ENCODE measurements around the gene BTBD19.
"Not testable (repeated sequence)": the region's sequence is repeated elsewhere in the genome, so short reads cannot be mapped to it uniquely, and the experiment has no call there.

The BTBD19 gene

DNA sequence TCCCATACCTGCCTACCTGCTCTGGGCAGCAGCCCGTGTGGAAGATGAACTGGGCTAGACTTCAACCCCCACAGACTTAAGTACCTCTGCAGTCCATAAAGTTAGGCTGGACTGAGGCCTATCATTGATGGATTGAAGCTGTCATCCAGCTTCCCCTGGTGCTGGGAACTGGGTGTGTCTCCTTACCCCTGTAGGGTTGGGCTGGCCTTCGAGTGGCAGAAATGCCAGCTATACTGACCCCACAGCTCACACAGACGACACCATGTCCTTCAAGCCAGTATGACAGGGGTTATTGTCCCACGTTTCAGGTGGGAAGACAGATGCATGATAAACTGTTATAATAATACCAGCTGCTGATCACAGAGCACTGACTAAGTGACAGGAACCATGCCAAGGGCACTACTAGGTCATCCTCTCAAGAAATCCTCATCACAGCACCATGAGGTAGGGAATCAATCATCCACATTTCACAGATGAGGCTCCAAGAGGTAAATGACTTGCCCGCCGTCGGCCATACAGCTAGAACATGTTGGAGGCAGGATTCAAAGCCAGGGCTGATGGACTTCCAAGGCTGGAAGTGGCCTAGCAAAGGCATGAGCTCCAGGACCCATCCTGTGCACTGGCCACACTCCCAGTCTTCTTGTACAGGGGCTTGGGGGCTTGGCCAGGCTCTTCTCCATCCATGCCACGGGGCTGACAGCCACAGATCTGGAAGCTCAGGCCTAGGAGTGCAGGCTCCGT is 20.0 kb upstream of the BTBD19 start, which contains the start of gene BEST4:
Gene BEST4, minus strand, starts transcription at position 51 of the 741 bp plus-strand sequence. CDS start 465 bp downstream, outside the sequence.
- DNase-seq: no peak

DNA sequence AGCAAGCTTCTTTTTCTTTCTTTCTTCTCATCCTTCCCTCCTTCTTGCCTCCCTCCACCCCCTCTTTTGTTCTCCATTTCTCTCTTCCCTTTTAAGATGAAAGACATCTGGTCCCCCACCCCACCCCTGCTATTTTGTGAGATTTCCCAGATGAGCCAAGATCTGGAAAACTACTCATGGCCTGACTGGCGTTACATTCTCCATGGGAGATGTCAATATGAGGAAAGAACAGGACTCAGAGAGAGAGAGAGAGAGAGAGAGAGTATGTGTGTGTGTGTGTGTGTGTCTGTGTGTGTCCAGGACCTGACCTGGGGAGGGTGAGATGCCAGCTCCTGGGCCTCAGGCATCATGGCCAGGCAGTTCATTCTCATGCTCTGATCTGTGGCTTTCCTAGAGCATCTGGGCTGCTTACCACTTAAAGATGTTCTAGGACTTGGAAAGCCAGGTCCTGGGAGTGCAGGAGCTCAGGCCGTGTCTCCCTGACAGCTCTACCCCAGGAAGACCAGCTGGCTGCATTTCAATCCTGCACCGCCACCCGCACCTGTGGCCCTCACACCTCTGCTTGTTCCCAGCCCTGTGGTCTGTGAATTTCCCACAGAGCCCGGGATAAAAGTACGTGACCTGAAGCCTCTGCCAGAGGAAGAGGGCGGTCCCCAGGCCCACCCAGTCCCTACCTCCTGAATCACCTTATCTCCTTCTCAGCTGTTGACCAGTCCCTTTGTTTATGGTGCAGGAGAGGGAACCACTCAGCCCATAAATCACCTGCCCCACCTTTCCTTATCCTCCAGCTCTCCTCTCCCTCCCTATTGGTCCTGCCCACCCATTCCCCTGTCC is 17.1 kb upstream of the BTBD19 start:
- no peak for DNase-seq

DNA sequence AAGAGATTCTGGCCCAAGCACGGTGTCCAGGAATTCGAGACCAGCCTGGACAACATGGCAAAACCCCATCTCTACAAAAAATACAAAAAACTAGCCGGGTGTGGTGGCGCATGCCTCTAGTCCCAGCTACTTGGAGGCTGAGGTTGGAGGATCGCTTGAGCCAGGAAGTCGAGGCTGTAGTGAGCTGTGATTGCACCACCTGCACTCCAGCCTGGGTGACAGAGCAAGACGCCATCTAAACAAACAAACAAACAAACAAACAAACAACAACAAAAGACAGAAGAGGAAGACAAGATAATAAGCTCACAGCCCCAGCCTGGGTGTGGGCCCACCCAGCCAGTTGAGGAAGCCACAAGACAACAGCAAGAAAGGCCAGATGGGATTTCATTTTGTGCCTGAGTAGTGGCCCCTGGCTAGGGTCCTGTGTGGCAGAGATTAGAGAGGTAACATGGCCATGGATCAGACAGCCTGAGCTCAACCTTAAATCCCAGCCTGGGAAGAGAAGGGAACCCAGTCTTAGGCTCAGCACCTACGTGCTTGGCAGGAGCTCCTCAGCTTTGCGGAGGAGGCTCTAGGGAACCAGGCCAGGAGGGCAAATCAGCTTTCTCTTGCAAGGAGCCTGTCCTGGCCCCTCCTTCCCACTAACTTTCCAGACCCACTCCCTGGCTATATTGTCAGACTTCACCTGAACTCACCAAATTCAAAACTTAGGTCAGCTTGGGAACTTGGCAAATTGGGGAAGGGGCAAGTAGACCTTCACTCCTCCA is 15.4 kb upstream of the BTBD19 start:
- no peak for DNase-seq

DNA sequence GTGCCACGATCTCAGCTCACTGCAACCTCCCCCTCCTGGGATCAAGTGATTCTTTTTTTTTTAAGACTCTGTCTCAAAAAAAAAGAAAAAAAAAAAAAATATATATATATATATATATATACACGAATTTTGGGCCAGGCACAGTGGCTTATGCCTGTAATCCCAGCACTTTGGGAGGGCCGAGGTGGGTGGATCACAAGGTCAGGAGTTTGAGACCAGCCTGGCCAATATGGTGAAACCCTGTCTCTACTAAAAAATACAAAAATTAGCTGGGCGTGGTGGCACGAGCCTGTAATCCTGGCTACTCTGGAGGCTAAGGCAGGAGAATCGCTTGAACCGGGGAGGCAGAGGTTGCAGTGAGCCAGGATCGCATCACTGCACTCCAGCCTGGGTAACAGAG is 10.4 kb upstream of the BTBD19 start:
- DNase-seq: not testable (repeated sequence)

DNA sequence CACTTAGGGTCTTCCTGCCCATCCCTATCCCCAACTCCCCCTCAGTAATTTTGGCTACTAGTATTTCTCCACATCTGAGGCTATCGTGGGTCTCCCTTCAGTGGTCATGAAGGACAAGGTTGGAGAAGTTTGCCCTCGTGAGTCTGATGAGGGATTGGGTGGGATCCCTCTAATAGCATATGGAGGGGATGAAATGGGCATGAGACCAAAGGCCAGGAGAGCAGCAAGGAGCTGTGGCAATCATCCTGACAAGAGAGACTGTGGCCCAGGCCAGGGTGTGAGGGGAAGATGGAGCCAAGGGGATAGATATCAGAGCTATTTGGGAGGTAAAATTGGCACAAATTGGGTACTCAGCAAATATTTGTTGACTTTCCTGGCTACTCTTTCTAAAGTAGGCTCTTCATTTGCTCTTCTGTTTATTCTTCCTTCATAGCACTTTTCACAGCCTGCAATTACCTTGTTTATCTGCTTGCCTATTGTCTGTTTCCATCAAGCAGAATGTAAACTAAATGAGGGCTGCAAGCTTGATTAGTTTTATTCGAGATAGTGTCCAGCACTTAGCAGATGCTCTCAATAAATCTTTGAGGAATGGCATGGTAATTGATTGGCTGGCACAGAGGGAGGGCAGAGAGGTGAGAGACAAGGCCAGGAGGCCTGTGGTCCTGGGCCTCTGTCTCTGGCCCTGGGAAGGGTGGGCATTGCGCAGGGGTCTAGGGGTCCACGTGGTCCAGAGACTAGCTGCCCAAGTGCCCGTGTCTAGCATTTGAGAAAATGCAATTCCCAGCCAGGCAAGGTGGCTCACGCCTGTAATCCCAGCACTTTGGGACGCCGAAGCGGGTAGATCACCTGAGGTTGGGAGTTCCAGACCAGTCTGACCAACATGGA is 9.6 kb upstream of the BTBD19 start:
- DNase-seq: no peak

DNA sequence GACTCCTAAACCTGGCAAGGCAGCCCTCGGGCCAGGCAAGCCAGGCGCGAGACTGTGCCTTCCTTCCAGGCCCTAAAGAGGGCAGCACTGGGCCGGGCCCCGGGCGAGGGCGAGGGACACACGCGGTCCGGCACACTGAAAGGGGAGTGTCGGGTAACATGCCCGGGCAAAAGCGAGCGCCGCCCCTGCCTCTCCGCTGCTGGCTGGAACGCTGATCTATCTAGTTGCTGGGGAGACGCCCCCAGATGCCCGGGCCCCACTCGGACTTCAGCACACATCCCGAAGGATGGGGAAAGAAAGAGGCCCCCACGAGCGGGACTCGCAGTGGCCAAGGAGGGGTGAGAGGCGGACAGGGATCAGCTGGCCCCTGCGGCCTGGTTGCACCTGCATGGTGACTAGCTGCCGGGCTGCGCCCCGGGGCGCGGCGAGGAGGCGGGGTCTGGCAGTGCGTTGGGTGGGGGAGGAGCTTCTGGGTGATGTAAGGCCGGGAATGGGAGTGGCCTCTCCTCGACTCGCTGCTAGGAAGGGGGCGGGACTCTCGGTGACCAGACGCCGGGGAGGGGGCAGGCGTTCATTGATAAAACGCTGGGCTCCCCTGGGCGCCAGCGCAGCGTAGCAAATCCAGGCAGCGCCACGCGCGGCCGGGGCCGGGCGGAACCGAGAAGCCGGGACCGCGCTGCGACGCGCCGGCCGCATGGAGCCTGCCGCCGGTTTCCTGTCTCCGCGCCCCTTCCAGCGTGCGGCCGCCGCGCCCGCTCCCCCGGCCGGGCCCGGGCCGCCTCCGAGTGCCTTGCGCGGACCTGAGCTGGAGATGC is 8.3 kb upstream of the BTBD19 start, which contains the start of gene PLK3:
Gene PLK3, plus strand, starts transcription at position 608 of the 815 bp plus-strand sequence. Its CDS starts 87 bp downstream, at position 695.
- peak; percentile 97 for DNase-seq

DNA sequence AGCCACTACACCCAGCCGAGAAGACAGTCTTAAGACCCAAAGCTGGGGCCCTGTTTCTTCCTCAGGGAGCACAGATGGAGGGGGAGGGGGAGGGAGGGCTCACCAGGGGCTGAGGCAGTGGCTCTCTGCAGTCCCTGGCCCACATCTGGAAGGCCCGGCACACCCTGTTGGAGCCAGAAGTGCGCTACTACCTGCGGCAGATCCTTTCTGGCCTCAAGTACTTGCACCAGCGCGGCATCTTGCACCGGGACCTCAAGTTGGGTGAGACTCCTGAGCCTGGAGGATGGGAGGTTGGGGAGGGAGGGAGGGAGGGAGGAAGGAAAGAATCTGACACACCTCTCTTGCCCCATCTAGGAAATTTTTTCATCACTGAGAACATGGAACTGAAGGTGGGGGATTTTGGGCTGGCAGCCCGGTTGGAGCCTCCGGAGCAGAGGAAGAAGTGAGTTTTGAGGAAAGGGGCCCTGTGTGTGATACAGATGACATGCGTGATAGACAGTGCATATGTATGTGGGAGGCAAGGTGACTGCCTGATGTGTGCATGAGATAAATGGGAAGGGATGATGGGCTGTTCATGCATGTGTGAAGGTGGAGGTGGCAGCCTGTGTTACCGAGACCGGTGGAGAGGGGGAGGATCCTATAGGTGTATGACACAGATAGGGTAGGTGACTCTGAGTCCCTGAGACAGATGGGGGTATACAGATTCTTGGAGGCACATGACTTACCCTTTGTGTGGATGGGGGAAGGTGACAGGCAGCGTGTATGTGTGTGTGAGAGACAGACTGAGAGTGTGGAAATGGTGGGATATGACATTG is 6.6 kb upstream of the BTBD19 start:
- DNase-seq: no peak

DNA sequence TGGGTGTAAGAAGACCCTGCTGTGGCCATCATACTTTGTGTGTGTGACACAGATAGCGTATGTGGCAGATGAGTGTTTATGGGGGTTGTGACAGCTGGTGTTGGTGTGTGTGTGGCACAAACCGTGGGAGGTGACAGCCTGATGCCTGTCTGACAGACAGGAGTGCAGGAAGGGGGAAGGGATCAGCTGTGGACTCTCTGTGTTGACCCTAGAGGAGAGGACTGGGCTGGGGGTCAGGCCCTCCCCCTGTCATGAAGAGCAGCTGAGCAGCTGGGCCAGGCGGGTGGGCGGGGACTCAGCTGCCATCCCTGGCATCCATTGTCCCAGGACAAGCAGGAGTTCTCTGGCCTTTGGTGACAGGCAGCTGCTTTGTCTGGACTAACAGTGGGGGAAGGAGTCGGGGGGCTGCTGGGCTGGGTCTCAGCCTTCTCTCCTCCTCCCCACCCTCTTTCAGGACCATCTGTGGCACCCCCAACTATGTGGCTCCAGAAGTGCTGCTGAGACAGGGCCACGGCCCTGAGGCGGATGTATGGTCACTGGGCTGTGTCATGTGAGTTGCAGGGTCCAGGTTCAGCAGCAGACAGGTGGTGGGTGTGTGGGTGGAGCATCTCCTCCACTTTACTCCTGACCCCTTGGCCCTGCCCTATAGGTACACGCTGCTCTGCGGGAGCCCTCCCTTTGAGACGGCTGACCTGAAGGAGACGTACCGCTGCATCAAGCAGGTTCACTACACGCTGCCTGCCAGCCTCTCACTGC is 5.8 kb upstream of the BTBD19 start:
- no peak for DNase-seq

DNA sequence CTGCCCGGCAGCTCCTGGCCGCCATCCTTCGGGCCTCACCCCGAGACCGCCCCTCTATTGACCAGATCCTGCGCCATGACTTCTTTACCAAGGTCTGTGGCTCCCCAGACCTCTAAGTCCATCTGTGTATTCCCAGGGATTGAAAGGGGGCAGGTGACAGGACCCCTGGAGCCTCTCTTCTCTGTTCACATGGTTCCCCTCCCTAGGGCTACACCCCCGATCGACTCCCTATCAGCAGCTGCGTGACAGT is 5.3 kb upstream of the BTBD19 start:
- no peak for DNase-seq

DNA sequence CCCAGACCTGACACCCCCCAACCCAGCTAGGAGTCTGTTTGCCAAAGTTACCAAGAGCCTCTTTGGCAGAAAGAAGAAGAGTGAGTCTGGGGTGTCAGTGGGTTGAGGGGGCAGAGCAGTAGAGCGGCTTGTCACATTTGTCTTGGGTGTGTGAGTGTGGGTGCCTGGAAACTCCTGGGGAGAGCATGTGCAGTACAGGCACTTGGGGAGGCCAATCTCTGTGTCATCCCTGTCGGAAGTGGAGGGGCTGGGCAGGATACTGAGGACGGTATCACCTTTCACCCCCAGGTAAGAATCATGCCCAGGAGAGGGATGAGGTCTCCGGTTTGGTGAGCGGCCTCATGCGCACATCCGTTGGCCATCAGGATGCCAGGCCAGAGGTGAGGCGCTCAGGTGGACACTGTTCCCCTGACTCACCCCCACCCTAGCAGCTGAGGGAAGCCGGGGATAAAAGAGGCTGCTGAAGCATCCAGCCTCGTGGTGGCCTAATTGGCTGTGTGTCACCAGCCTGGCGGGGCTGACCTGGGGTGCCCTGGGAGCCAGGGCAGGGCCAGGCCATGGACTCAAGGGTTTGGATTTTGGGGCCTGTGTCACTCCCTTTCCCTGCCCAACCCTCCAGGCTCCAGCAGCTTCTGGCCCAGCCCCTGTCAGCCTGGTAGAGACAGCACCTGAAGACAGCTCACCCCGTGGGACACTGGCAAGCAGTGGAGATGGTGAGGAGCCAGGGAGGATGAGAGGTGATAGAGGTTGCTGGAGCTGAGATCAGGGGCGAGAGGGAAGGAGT is 4.8 kb upstream of the BTBD19 start:
- DNase-seq: no peak

DNA sequence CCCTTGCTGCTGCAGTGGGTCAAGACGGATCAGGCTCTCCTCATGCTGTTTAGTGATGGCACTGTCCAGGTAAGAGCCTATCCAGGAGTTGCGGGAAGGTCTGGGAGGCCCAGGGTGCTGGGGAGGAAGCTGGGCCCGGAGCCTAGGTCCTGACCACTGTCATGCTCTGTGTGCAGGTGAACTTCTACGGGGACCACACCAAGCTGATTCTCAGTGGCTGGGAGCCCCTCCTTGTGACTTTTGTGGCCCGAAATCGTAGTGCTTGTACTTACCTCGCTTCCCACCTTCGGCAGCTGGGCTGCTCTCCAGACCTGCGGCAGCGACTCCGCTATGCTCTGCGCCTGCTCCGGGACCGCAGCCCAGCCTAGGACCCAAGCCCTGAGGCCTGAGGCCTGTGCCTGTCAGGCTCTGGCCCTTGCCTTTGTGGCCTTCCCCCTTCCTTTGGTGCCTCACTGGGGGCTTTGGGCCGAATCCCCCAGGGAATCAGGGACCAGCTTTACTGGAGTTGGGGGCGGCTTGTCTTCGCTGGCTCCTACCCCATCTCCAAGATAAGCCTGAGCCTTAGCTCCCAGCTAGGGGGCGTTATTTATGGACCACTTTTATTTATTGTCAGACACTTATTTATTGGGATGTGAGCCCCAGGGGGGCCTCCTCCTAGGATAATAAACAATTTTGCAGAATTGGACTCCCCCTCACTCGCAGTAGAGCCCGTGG is 2.9 kb upstream of the BTBD19 start:
- no peak for DNase-seq

DNA sequence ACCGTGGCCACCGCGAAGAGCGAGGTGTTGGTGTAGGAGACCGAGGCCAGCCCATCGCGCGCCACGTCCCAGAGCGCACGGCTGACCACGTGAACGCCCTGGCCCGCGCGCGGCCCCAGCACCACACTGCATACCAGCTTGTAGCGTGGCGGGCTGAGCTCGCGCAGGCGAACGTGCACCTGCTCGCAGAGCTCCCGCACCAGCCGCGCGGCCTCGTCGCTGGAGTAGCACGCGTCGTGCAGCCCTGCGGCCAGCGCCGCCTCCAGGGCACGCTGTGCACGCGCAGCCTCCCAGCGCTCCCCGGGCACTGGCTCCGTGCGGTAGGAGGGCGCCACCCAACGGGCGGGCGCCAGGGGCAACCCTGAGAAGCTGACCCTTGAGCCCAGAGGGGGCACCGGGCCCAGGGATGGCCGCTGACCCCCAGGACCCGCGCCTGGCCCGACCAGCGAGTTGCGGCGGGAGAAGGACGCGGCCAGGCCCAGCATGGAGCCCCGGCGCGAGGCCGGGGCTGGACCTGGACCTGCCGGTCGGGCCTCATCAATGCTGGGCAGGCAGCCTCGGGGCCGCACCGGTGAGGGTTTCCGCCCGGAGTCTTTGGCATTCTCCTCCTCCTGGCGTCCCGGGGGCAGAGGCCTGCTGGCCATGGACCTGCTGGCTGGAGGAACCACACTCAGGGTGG is 2.2 kb upstream of the BTBD19 start:
- no peak for DNase-seq

DNA sequence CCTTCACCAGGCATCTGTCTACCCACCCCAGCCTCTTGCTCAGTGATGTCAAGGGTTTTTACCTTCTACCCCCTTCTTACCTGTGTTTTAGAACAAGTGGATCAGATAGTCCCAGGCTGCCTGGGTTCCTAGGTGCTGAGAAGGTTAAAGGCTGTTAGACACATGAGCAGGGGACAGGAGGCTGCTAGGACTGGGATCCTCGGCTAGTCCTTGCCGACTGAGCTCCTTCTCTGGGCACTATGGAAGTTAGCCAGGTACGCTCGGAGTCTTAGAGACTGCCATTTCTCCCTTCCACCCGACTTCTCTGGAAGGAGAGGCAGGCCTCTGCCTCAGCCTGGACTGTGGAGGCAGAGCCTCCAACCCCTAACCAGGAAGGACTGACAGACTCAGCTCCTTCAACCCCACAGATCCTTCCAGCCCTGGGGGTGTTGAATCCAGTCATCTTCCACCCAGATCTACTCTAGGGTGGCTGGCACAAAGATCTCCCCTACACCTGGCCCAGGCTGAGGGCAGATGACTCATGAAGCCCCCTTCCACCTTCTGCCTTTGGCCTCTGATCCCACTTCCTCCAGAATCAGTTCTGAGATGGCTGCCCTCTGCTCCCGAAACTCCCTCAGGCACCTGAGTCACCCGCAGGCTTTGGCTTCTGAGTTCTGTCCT is 1.5 kb upstream of the BTBD19 start, which contains the start of gene DYNLT4:
Gene DYNLT4, minus strand, starts transcription at position 648 of the 660 bp plus-strand sequence. CDS start 683 bp downstream, outside the sequence.
- no peak for DNase-seq

DNA sequence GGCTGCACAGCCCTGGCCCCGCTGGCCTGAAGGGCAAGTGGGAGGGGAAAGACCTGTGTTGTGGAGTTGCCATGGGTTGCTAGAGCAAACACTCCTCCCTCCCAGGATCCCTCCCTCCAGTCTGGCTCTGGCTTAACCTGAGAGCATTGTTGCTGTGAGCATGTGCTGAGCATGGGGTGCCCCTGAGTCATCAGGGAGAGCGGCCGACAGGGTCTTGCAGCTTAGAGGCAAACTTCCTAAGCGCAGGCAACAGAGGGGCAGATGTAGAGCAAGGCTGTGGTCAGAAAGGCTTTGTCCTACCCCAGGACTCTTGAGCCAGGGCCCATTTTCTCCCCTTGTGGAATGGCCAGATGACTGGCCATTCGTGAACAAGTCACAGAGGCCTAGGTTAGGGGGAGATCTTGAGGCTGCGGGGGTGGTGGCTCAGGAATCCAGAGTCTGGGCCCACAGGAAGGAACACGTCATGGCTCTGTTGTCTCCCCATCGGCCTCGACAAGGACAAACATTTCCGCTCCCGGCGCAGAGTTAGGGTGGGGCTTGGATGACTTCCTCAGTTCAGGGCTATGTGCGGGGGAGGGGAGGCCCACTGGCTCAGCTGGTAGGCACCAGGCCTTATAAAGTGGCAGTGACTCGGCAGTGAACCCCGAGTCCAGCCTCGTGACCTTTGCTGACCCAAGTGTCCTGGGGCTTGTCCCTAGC is 810 bp upstream of the BTBD19 start:
- no peak for DNase-seq

DNA sequence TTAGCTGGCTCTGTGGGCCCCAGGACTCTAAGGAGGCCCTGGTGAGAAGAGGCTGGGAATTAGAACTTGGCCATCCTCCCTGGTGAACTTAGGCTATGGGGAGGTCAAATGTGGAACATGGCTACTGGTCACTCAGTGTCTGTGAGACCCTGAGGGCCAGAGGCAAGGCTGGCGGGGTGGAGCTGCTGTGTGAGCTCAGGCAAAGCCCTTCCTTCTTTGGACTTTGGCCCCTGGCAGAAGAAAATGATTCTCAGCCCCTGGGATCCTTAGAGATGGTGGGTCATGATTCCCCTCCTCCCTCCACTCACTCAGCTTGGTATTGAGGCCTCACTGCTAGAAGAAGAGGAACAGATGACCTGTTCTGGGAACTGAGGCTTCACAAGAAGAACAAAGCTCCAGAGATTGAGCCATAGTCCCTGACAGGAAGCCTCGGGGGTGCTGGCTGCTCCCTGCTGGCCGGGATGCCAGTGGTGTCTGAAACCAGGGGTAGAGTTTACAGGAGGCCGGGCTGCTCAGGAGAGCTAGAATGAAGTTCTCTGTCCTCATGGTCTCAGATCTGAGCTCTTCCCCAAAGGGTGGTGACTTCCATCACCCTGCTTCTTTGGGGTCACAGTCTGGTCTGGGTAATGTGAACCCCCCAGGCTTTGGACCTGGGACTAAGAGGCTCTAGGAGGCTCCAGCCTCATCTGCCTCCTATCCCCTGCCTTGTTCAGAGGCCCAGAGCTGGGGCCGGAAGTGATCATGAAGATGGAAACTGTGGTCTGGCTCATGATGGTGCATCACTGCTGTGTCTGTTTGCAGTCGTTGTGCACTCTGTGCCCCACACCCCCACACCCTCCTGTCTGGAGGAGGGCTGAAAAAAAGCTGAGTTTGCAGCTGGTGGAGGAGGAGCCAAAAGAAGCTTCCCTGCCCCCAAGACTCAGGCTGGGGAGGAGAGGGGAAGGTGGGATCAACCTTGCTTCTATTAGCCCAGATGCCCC is 905 bp downstream of the BTBD19 start:
- DNase-seq: no peak
